ENCODE measurements around the gene CHKA.

CHKA gene

GRCh38 chr11:68002938-68003845 lies 118.0 kb downstream of the CHKA start:
- DNase-seq (ENCODE audit: low read depth in 3 of 3, low spot score in 1 of 3), result peak in 2 of 3 donors; percentile 22 to 31
